CD4-positive, alpha-beta T cell treated with Interleukin-17A for 4 hours (primary cell): ENCODE results near the gene MARVELD2.
A peak's percentile ranks its signal among the peaks of the same experiment; 100 is the strongest.
"Not testable (repeated sequence)": the region's sequence is repeated elsewhere in the genome, so short reads cannot be mapped to it uniquely, and the experiment has no call there.

Experiments used
- DNase-seq: peaks from one replicate; pipeline ENCODE4 v3.0.0-alpha.2; 2020; ENCODE audit warnings: mixed read lengths

The MARVELD2 gene

DNA sequence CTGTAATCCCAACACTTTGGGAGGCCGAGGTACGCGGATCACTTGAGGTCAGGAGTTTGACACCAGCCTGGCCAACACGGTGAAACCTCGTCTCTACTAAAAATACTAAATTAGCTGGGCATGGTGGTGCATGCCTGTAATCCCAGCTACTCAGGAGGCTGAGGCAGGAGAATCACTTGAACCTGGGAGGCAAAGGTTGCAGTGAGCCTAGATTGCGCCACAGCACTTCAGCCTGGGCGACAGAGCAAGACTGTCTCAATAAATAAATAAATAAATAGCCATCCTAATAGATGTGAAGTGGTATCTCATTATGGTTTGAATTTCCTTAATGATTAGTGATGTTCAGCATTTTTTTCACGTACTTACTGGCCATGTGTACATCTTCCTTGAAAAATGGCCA lies 35.6 kb downstream of the MARVELD2 start:
- DNase-seq, result not testable (repeated sequence)

DNA sequence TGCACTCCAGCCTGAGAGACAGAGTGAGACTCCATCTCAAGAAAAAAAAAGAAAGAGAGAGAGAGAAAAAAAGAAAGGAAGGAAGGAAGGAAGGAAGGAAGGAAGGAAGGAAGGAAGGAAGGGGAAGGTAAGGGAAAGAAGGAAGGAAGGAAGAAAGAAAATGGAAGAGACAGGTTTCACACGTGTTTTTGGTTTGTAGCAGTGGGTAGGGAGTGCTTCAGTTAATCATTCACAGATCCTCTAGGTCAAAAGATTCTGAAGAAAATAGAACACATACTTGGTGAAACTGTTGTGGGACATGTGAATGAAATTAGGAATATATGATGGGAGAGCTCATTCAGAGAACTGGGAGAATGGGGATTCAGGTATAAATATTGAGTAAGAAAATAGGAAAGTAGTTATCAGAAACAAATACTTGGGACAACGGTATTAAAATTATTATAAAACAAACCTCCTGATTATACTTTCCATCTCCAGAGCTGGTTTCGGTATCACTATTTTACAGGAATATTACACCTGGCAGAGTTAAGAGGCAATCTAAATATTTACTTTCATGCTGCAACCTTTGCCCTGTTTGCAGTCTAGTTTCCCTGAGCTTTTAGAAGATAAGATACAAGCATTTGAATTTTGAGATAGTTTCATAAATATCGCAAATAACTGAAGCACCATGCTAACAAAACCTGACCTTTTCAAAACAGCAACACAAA lies 37.2 kb downstream of the MARVELD2 start:
- DNase-seq, result no peak

DNA sequence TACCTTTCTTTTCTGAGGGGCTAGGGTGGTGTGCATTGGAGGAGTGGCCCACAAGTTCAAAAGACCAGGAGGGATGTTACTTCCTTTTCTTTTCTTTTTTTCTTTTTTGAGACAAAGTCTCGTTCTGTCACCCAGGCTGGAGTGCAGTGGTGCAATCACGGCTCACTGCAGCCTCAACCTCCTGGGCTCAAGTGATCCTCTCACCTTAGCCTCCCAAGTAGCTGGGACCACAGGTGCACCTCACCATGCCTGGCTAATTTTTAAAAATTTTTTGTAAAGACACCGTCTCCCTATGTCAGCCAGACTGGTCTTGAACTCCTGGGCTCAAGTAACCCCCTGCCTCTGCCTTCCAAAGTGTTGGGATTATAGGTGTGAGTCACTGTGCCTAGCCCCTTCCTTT lies 38.6 kb downstream of the MARVELD2 start:
- not testable (repeated sequence) for DNase-seq

DNA sequence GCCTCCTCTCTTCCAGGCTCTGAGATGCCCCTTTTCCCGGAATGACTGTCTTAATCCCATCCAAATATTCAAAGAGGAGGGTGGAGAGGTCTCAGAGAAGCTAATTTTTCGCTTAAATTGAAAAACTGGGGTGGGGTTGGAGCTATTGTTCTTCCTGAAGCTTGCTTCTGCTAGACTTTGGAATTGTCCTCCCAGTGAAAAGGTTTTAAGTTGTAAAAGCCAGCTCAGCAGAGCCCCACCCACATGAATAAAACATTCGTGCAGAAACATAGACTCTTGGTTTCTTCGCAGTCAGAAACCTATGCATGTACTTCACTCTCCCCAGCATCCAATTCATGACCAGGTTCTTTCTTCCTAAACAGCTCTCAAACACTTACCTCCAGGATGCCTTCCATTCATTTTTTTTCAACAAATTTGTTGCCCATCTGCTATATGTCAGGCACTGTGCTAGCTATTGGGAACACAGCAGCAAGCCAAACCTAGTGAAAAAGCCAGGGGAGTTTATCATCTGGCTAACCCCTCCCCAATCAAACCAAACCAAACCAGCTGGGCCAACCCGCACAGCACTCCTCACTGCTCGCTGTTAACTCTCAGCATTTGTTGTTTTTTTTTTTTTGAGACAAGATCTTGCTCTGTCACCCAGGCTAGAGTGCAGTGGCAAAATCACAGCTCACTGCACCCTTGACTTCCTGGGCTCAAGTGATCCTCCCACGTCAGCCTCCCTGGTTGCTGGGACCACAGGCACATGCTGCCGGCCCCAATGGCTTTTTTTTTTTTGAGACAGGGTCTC lies 39.7 kb downstream of the MARVELD2 start:
- no peak for DNase-seq

DNA sequence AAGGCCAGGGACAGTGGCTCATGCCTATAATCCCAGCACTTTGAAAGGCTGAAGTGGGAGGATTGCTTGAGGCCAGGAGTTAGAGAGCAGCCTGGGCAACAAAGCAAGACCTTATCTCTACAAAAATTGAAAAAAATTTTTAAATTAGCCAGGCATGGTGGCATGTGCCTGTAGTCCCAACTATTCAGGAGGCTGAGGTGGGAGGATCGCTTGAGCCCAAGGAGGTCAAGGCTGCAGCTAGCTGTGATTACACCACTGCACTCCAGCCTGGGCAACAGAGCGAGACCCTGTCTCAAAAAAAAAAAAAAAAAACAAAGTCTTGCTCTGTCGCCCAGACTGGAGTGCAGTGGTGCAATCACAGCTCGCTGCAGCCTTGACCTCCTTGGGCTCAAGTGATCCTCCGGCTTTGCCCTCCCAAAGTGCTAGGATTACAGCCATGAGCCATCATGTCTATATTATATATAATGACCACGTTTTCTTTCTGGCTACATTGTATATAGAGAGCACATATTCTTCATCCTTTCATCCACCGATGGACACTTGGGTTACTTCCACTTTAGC lies 40.6 kb downstream of the MARVELD2 start:
- not testable (repeated sequence) for DNase-seq

DNA sequence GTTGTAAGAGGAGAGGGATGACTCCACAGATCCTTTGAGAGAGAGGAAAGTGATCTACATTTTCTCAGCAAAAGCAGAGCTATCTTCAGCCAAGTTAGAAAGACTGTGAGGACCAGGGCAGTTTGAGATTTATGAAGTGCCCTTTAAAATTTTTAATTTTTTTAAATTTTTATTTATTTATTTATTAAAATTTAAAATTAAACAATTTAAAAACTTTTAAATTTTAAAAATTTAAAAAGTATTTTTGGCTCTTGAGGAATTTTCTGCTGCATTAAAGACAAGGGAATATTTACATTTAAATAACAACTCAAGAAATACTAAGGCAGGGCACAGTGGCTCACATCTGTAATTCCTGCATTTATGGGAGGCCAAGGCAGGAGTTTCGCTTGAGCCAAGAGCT lies 47.3 kb downstream of the MARVELD2 start:
- no peak for DNase-seq

DNA sequence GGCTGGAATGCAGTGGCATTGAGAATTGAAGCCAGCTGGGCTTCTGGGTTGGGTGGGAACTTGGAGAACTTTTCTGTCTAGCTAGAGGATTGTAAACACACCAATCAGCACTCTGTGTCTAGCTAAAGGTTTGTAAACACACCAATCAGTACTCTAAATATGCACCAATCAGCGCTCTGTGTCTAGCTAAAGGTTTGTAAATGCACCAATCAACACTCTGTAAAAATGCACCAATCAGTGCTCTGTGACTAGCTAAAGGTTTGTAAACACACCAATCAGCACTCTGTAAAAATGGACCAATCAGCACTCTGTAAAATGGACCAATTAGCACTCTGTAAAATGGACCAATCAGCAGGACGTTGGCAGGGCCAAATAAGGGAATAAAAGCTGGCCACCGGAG lies 51.5 kb downstream of the MARVELD2 start:
- DNase-seq, result not testable (repeated sequence)

DNA sequence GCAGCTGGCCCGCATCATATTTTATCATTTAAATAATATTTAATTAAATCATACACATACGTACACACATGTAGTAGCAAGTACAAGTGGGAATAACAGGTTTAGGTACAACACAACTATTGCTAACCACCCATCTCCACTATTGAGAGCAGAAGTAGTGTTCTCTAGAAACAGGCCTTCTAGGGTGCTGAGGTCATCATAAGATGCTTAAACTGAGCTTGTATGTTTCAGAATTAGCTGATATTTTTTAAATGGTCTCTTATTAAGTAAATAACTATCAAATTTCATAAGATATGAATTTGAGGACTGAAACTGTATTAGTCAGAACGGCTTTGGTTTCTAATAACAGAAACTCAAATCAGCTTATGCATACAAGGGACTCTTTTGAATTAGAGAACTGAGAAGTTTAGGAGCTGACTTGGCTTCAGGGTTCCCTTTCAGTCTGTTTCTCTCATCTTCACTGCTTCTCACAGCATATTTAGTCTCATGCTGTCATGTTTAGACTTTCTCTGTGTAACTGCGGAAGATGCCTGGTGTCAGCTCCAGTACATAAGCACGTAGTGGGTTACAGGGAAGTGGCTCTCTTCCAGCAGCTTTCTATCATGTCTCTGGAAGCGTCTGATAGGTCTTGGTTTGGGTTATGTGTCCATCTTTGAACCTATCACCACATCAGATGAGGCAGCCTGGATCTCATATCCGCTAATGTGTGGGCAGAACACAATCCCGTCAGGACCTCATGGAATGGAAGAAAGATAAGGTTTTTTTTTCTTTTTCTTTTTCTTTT lies 52.7 kb downstream of the MARVELD2 start:
- no peak for DNase-seq

DNA sequence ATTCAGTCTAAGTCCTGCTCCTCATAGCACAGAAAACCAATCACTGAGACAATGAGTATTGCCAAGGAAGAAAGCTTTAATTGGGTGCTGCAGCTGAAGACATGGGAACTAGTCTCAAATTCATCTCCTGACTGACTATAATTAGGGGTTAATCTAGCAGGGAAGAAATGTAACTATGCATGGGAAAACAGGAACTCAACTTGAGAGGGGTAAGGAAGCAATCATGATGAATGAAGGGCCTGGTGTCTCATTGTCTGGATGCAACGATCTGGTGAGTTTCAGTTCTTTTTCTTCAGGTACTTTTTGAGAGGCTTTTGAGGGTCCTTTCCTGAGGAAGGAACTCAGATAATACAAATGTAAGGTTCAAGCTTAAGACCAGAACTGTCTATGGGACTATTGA lies 53.7 kb downstream of the MARVELD2 start:
- no peak for DNase-seq

DNA sequence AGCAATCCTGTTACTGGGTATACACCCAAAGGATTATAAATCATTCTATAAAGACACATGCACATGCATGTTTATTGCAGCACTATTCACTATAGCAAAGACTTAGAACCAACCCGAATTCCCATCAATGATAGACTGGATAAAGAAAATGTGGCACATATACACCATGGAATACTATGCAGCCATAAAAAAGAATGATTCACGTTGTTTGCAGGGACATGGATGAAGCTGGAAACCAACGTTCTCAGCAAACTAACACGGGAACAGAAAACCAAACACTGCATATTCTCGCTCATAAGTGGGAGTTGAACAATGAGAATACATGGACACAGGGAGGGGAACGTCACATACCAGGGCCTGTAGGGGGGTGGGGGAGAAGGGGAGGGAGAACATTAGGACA lies 56.6 kb downstream of the MARVELD2 start:
- DNase-seq, result not testable (repeated sequence)

DNA sequence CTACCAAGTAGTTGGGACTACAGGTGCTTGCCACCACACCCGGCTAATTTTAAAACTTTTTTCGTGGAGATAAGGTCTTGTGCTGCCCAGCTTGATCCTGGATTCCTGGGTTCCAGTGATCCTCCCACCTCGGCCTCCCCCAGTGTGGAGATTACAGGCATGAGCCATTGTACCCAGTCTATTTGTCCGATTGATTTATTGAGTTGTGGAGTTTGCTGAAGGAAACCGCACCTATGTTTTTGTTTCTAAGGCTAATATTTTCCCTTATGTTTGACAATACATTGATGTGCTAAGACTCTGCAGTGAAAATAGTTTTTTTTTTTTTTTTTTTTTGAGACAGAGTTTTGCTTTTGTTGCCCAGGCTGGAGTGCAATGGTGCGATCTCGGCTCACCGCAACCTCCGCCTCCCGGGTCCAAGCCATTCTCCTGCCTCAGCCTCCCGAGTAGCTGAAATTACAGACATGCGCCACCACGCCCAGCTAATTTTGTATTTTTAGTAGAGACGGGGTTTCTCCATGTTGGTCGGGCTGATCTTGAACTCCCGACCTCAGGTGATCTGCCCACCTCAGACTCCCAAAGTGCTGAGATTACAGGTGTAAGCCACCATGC lies 57.7 kb downstream of the MARVELD2 start:
- not testable (repeated sequence) for DNase-seq

DNA sequence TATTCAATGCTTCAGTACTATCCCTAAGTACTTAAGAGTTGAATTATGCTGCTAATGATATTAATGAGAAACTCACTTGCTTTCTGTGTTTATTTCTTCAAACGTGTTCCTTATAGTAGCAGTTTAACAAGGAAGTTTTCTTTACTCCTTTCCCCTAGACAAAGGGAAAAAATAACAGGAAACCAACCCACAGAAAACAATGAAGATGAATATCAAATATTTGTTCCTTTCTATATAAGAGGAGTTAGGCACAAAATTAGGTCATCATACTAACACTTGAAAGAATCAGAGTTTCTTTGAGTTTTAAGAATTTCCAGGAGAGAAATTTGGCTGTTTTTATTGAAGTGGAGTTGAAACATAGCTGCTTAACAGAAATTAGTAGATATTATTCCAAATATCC lies 62.3 kb downstream of the MARVELD2 start:
- no peak for DNase-seq

DNA sequence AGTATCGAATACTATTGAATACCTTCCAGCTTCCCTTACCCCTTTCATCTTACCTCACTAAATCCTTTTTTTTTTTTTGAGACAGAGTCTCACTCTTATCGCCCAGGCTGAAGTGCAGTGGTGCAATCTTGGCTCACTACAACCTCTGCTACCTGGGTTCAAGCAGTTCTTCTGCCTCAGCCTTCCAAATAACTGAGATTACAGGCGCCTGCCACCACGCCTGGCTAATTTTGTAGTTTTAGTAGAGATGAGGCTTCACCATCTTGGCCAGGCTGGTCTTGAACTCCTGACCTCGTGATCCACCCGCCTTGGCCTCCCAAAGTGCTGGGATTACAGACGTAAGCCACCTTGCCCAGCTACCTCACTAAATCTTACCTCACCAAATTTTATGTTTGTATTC lies 63.4 kb downstream of the MARVELD2 start:
- not testable (repeated sequence) for DNase-seq

DNA sequence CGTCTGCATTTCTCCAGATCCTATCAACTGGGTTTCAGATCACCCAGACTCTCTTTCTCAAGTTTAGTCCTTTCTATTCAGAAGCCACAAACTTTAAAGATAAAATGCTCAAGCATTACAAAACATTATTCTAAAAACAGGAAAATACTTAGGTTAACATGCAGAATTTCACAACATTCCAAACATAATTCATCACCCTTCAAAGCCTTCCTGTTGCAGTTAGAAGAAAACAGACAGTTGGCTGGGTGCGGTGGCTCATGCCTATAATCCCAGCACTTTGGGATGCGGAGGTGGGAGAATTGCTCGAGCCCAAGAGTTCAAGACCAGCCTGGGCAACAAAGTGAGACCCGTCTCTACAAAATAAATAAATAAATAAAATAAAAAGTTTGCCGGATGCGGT lies 70.0 kb downstream of the MARVELD2 start:
- DNase-seq, result no peak

DNA sequence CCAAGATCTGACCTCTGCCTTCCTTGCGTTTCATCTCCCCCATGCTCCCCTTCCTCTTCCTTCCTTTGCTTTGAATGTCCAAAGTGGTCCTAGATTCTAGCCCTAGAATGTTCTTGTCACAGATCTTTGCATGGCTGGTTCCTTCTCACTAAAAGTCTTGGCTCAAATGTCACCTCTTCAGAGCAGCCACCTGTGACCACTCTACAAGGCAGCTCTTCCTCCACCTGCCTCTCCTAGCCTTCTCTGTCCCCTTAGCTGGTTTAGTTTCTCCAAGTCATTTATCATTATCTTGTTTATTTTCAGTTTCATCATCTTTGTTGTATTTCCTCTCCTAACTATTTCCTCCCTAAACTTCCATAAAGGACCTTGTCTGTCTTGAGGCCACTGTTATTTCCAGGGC lies 70.6 kb downstream of the MARVELD2 start:
- DNase-seq, result no peak

DNA sequence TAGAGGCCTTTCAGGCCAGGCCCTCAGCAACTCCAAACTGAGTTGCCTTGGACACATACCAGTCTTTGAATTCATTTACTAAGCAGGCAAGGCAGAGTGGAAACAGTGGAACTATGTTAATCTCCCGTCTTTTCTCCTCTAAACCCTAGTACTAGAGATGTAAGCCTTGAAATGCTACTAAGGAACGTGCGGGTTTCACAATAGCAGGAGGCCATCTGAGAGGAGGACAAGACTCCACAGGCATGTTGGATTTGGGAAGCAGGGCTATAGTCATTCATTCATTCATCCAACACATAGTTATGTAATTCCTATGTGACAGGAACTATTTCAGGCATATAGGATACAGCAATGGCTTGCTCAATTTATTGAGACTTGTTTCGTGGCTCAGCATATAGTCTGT lies 74.3 kb downstream of the MARVELD2 start:
- no peak for DNase-seq

DNA sequence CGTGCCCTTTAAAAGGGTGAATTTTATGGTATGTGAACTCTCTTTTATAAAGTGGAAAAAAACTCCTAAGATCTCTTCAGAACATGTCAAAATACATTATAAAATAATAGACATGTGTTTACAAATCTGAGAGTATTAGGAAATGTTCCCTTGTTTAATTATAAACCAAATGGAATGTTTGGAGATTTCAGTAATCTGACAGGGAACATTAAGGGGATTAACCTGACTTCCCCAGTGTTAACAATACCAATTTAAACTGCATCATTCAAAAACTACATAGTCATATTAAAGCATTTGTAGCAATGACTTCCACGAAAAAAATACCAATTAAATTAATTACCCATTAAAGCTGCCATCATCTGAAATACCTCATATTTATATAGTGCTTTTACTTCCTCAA lies 76.1 kb downstream of the MARVELD2 start:
- no peak for DNase-seq

DNA sequence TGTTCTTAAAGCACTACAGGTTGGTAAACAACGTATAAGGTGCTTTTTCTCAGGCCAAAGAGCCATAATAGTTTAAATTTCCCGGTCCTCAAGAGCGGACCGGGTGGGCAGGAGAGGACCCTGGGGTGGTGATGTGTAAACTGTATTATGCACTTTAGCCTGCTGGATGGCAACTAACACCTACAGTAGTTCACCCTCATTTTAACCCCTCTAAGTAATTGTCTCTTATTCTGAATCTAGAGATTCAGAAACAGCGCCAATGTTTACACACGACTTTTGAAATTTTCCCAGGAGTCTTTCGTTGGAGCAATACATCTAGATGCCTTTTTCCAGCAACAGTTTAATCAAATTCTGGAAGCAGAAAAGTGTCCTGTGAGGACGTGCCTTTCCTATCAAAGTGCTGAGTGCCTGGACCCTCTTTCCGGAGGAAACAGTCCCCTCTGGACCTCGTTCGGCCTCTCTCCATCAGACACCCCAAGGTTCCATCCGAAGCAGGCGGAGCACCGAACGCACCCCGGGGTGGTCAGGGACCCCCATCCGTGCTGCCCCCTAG lies 77.0 kb downstream of the MARVELD2 start:
- DNase-seq, result no peak

DNA sequence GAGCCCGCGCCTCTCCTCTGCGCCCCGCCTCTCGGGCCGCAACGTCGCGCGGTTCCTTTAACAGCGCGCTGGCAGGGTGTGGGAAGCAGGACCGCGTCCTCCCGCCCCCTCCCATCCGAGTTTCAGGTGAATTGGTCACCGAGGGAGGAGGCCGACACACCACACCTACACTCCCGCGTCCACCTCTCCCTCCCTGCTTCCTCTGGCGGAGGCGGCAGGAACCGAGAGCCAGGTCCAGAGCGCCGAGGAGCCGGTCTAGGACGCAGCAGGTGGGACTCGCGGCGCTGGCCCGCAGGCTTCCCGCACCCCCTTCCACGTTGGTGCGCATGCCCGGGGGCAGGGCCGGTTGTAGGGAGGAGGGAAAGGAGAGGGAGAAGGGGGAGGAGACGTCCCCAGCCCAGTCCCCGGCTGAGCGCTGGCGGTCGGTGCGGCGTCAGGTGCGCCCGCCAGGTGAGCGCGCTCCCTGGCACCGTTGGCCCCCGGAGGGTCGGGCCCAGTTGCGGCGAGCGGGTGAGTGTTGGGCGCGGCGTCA lies 77.5 kb downstream of the MARVELD2 start, which contains the start of gene OCLN:
TSS of gene OCLN (plus strand) at position 400 of the 532 bp plus-strand sequence. CDS start 11,455 bp downstream, outside the sequence.
- DNase-seq, result peak; percentile 3

DNA sequence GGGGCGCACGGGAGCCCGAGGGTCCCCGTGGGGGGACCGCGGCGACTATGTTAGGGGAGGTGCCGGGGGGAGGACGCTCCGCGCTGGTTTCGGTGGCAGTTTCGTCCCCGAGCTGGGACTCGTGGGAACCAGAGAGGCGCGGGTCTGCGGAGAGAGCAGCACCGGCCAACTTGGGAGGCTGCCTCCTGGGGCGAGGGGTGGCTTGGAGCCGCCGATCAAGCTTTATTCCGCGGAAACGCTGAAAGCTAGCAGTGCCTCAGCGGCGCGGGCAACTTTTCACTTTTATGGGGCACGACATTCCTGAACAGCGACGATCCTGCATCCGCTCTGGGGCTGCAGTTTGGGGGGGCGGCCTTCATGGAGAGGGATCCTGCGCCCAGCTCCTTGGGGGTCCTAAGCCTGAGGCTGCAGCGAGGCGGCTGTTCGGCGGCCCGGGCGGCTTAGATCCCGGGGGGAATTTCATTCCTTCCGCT lies 78.0 kb downstream of the MARVELD2 start:
- DNase-seq, result no peak

DNA sequence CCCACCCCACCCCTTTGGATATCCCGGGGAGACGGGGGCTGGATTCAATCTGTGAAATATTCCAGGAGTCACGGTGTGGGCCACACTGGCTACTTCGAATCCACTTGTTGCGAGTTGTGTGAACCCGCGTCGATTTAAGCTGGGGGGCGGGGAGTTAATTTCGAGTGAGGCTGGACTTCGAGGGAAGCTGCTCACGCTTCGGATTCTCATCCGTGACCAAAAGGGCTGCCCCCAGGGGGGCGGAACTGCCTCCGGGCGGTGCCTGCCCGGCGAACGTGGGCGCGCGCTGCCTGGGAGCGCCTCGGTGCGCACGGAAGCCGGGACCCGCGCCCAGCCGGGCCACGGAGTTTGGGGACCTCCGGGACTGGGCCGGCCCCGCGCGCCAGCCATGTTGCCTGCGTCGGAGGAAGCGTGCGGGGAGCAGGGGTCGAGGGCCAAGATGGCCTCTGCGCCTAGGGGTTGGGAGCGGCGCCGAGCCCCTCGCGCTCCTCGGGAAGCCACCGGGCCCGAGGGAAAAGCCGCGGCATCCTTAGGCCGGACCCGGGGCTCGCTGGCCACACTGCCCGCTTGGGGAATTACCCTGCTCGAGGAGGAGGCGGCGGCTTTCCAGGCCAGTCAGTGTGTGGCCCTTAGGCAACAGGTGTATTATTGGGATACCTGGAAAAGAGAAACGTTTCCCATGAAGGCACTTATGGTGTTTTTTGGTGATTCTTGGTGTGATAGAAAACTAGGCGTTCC lies 78.6 kb downstream of the MARVELD2 start:
- DNase-seq, result peak; percentile 2
